ENCODE data around the gene BCL11A.

Gene BCL11A

GRCh38 chr2:60526623-60527022 lies 26.8 kb downstream of the BCL11A start:
- no peak for DNase-seq (ENCODE audit: low read depth in 2 of 2)

- DNase-seq (ENCODE audit: low read depth in 2 of 2): no peak
Observed at GRCh38 chr2:60525899-60526298, 27.6 kb downstream of the BCL11A start.

DNA sequence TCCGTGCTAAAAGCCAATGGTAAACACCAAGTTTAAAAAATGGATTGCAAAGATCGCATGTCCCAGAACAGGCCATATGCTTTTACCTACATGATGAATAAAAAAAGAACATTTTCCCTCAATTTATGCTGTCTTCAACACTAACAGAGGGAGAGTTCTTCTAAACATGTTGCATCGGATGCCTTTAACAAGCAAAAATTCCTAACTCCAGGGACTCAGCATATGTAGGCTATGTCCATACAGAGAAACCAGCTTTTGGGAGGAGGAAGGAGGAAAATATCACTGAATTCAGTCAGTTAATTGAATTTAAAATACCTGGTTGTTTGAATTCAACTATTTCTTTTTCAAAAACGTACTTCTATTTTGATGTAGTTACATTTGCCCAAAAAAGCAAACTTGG lies 28.6 kb downstream of the BCL11A start:
- no peak for DNase-seq (ENCODE audit: low read depth in 2 of 2)

GRCh38 chr2:60523963-60524362 lies 29.5 kb downstream of the BCL11A start:
- DNase-seq (ENCODE audit: low read depth in 2 of 2): no peak

- no peak for DNase-seq (ENCODE audit: low read depth in 2 of 2)
Observed at GRCh38 chr2:60522462-60522861, 31.0 kb downstream of the BCL11A start.

GRCh38 chr2:60521626-60522025 lies 31.8 kb downstream of the BCL11A start:
- DNase-seq (ENCODE audit: low read depth in 2 of 2): no peak

- no peak for DNase-seq (ENCODE audit: low read depth in 2 of 2)
Observed at GRCh38 chr2:60520917-60521539, 32.4 kb downstream of the BCL11A start.

DNA sequence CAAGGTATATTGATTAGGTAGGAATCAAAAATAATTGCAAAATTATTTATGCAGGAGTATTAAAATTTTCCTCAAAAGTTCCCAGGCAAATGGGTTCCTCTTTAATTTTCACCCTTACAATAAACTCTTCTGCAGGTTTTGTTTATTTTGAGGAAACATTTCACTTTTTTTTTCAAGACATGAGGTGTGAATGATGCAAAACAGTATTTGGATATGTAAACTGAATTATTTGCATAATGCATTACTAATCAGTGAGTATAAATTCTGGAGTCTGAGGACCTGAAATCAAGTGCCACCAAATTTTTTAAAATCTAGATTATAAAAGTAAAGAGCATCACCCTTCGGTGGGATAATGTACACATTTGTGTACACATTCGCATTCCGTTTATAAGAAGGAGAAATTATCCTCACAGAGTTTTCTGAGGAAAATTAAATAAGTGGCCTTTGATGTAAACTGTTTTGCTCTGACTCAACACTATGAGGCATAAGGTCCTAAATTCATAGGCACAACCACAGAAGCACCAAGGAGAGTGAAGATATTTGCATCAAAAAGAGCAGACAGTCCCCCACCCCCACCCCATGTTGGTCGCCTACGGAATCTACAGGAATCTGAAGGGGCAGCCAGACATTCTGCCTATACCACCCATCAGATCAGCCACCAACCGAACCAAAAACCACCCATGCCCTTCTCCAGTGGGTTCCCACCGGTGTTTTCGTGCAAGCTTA lies 33.1 kb downstream of the BCL11A start:
- DNase-seq (ENCODE audit: low read depth in 2 of 2): no peak

- no peak for DNase-seq (ENCODE audit: low read depth in 2 of 2)
Observed at GRCh38 chr2:60519231-60519863, 34.1 kb downstream of the BCL11A start.

DNA sequence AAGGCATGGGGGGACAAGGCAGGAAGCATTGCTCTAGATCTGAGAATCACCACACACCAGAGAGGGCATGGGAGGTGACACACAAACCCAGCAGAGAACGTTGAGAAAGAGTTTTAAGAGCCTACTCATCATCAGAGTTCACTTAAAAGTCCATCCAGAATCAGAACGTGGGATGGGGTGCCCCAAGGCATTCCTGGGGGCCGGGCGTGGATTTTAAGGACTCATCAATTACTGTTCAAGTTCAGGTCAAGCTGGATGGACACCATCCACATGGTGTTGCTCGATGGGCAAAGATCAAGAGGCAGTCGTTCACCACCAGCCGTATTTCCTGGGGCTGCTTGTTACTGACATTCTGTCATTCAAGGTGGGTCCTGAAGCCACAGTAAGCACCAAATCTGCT lies 34.9 kb downstream of the BCL11A start:
- no peak for DNase-seq (ENCODE audit: low read depth in 2 of 2)

GRCh38 chr2:60517446-60517845 lies 36.0 kb downstream of the BCL11A start:
- DNase-seq (ENCODE audit: low read depth in 2 of 2): no peak

DNA sequence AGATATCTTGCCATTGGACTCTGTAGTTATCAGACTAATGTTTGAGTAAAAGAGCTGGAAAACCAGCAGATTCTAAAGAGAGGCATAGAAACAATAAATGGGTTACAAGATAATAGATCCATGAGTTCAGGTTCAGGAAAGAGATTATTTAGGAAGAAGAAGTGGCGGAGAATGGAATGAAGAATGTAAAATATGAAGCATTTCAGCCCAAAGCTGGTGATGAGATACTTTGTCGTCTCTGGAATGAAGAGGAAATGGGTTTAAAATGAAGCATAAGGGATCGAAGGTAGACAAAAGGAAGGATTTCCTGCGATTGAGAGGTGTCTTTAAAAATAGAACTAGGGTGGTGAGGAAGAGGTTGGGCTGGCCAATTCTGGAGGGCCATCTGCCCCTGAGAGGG lies 36.6 kb downstream of the BCL11A start:
- DNase-seq (ENCODE audit: low read depth in 2 of 2): no peak

DNA sequence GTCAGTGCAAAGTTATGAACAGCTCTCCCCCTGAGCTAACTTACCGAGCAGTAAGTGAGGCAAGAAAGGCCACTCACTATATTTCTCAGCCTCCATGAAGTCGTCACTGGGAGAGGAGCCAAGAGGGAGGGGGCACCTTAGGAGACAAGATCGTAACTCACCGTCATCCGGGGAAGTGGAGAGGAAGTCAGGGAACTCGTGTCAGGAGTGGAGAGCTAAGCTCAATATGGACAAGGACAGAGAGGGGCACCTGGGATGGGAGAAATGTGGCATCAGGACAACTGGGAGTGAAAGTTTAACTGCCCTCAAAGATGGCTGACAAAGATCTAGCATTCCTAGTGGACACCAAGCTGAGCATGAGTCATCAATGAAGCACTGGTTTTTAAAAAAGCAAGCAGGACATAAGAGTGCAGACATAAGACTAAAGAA lies 37.1 kb downstream of the BCL11A start:
- DNase-seq (ENCODE audit: low read depth in 2 of 2): no peak

DNA sequence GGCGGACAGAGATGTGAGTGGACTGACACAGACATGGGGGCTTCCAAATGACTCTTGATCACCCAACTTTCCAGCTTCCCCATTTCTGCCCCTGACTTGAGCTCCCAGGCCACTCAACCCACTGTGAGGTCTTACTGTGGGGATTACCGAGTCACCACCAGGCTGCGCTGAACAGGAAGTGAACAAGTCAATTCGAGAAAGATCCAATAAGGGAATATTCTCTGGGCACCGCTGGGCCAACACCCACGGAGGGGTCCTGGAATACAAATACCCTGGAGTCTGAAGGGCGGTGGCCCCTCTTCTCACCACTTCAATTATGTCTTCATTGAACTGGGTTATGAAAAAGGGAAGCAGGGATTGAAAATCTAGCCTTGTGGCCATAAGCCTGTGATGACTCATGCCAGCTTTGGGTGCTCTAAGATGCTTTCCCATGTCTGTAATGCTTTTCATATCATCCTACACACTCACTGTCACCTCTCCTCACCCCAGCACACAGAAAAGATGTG lies 37.7 kb downstream of the BCL11A start:
- DNase-seq (ENCODE audit: low read depth in 2 of 2): no peak

- no peak for DNase-seq (ENCODE audit: low read depth in 2 of 2)
Observed at GRCh38 chr2:60513996-60514395, 39.5 kb downstream of the BCL11A start.

DNA sequence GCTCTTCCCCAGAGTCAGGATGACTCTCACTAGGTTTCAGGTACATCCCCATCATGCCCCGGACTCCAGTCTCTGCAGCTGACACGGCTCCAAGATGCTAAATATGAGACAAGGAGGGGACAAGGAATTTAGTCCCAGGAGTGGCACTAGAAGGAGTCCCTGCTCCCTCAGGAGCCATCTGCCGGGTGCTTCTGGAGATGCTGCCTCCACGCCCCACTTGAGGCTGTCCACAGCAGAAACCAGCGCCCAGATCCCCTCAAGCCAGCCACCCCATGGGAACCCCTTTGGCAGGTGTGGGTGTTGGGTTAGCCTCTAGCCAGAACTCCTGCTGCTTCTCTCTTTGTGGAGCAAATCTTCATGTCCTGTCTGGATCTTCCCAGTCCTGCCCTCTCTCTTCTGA lies 40.3 kb downstream of the BCL11A start:
- DNase-seq (ENCODE audit: low read depth in 2 of 2): no peak

GRCh38 chr2:60512641-60513040 lies 40.8 kb downstream of the BCL11A start:
- DNase-seq (ENCODE audit: low read depth in 2 of 2): no peak

DNA sequence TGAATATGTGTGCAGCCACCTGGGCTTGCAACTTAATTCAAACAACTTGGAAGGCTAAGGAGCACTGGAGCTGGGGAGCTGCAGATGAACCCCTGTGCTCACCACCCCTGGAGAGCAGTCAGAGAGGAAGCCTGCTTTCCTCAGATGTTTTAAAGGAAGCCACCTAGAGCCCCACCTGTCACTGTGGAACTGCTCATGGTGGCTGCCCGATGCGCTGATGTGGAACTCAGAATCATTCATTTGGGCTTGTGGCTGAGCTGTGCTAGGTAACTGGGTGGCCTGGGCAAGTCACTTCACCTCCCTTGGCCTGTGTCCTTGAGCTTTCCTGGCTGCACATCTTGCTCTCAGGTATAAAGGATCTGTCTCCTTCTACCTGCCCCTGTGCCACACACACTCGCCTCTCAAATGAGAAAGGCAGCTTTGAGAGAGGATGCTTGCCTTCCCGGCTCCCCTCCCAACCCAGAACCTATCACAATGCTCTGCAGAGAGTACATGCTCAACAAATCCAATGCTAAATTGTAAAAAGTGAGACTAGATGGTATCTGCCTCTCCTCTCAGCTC lies 41.3 kb downstream of the BCL11A start:
- DNase-seq (ENCODE audit: low read depth in 2 of 2): no peak

DNA sequence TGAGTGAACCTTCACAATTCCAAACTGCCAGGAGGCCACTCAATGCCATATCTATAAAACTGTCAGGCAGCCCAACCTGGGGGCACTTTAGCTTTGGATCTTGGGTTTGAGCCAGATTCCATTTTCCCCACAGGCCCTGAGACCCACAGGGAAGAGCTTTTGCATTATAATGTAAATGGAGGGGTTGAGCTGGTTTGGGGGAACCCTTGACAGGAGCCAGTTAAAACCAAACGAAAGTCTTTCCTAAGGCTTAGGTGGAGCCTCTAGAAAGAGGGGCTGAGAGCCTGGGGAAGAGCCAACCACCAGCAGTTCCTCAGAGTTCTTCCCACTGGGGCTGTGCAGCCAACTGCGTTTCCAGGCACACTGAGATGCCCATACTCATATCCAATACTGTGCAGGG lies 42.7 kb downstream of the BCL11A start:
- no peak for DNase-seq (ENCODE audit: low read depth in 2 of 2)

- no peak for DNase-seq (ENCODE audit: low read depth in 2 of 2)
Observed at GRCh38 chr2:60509066-60509465, 44.4 kb downstream of the BCL11A start.

GRCh38 chr2:60508339-60508917 lies 45.0 kb downstream of the BCL11A start:
- DNase-seq (ENCODE audit: low read depth in 2 of 2): no peak

DNA sequence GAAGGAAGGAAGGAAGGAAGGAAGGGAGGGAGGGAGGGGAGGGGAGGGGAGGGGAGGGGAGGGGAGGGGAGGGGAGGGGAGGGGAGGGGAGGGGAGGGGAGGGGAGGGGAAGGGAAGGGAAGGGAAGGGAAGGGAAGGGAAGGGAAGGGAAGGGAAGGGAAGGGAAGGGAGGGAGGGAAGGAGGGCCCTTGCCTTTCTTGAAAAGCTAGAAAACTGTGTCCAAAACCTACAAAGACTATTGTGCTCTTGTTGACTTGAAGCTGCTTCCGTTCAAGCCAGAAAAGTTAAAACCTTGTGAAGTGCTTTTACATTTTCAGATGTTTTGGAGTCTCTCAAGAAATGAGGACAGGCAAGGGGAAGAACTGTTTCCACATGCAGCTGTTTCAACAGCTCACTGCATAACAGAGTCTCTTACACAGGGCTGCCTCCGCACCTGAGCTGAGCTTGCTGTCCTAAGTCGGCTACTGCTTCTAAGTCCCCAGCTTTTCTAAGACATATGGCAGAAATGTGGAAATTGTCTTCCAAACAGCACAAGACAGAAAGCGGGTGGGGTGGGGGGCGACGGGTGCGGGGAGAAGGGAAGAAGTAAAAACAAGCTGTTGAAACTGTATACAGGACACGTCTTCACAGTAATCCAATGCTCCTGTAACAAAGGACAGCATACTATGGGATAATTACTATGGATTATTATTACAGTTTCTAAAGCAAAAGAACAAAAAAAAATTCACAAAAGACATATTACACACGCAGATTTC lies 46.1 kb downstream of the BCL11A start:
- no peak for DNase-seq (ENCODE audit: low read depth in 2 of 2)
